NCI-H2107 treated with DMSO at 0.1 percent for 48 hours (cell line): ENCODE data around the gene RTP1.
"Not testable (repeated sequence)": the region's sequence is repeated elsewhere in the genome, so short reads cannot be mapped to it uniquely, and the experiment has no call there.

Experiments
- DNase-seq: peaks from one replicate; lab custom pipeline; 2025; ENCODE audit not compliant: unreplicated experiment; lab: John Stamatoyannopoulos, UW

RTP1 gene

DNA sequence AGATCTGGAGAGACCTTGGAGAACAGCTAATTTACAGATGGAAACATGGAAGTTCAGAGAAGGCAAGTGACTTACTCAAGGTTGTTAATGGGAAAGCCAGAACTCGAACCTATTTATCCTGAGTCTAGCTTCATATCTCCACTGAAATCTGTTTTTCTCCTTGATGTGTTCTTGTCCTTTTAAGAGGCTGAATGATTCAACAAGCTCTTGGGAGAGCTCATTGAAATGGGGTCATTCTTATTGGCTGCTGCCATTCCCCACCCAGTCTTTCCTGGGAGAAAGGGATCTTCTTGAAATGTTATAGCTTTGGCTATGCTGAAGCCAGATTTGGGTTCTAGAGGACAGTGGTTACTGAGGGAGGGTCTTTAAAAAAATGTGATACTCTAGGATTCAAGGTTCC is 41.0 kb downstream of the RTP1 start:
- no peak for DNase-seq

DNA sequence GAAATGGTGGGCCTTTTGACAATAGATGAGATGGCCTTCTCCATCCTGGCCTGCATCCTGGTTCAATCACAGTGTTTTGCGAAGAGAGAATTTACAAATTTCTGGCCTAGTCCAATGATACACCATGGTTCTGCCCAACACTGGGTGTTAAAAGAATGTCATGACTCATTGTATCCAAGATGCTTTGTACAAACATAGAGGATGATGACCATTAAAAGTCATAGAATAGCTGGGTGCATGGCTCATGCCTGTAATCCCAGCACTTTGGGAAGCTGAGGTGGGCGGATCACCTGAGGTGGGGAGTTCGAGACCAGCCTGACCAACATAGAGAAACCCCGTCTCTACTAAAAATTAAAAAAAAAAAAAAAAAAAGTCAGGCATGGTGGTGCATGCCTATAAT is 41.5 kb downstream of the RTP1 start:
- DNase-seq = not testable (repeated sequence)

DNA sequence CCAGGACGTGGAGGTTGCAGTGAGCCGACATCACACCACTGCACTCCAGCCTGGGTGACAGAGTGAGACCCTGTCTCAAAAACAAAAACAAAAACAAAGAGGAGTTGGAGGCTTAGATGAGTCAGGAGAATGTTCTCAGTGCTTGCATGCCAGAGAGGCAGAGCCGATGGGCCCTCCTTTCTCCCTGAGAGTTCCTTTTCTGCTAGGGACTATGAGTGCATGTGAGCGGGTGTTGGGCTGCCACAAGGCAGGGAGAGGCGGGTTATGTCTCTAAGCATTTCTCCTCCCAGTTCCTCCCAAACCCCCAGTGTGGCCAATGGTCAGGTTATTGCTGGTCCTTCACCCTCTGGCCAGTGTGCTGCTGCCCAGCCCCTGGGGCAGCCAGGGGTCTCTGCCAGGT is 45.1 kb downstream of the RTP1 start:
- DNase-seq = no peak

DNA sequence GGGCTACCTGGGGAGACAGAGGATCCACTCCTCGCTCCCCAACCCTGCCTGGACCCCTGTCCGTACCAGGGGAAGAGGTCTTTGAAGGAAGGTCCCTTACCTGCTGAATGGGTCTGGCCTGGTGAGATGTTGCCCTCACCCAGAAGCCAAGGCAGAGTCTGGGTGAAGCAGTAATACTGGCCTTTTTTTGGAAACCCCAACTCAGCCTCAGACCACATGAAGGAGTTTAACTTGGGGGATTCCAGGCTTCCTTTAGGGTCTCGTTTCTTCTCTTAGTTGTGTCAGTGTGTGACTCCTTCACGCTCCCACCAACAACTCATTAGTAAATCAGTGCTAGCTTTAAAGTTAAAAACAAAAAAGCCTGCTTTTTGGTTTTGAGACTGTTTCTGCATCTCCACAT is 45.6 kb downstream of the RTP1 start:
- no peak for DNase-seq

DNA sequence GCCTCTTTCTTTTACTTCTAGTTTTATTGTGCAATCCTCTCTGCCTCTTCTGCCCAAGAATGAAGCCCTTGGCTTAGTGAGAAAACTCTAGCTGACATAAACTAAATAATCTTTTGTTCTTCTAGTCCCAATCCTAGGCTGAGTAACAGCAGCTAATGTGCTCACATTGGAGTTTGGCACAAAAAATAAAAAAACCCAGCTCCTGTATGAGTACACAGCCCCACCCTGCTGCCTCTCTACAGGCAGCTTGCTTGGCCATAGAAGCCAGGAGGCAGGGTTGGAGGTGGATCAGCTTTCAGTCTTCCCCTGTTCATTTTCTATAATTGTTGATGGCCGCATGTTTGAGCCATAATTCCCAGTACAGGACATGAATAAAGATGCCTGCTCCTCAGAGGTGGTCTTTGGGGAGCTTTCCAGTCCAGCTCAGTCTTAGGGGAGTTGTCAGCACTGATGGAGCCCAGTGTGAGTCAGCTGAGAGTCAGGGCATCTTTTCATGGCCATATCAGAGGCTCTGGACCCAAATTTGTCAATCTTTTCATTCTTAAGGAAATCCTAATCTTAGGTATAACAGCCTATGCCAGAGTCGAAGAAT is 46.7 kb downstream of the RTP1 start:
- DNase-seq = no peak

DNA sequence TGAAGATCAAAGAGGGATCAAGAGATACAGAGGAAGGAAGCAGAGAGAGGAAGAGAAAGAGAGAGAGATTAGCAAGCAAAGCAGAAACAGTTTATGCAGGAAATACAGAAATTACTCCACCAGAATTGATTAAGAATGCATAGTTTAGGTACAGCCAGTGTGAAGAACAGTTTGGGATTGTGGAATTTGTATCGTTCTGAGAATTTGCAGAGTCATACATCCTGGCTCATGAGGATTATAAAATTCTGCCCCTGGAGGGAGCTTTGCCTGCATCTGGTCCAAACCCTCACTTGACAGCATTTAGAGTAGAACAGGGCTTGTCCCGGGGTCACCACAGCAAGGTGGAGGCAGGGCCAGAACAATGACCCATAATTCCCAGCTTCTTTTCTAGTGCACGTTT is 50.1 kb downstream of the RTP1 start:
- no peak for DNase-seq
